ENCODE measurements around the gene PLCB4. TPM values are rescaled to one million over a fixed set of nuclear protein-coding genes. Genes with fewer than 3 reads are reported as not detected.

The PLCB4 gene
- polyA plus RNA-seq, 3 donors: not detected

GRCh38 chr20:9311132-9311531, 242.2 kb downstream of the PLCB4 start:
- Histone ChIP-seq H3K4me2 (replicated peaks; ENCODE audit: extremely low read depth, low read length, poor library complexity, severe bottlenecking) (no peak overlapping the region), H3K9me3 (replicated peaks in 1 of 2; ENCODE audit: control insufficient read depth in 1 of 2, insufficient read depth in 1 of 2, low read length in 2 of 2) (peaks cover 0 to 5% of the 10 kb centered on the region in 2 donors), H4K20me1 (ENCODE audit: insufficient read depth, low read length) (no peaks in the 10 kb centered on the region), H3K27ac (ENCODE audit: low read depth in 1 of 2, low read length in 2 of 2) (no peak overlapping the region), H2AFZ (ENCODE audit: insufficient read depth, low read depth, low read length, poor library complexity, severe bottlenecking) (no peak overlapping the region), H3K9ac (ENCODE audit: insufficient read depth, low read length, poor library complexity, severe bottlenecking) (no peak overlapping the region), H3K36me3 (replicated peaks in 1 of 2; ENCODE audit: control insufficient read depth in 1 of 2, insufficient read depth in 2 of 2, low read length in 2 of 2) (no peaks in the 10 kb centered on the region), H3K79me2 (ENCODE audit: insufficient read depth, low read length) (no peaks in the 10 kb centered on the region), H3K27me3 (ENCODE audit: control insufficient read depth in 2 of 2, insufficient read depth in 2 of 2, low read length in 2 of 2) (no peaks in the 10 kb centered on the region), H3K4me1 (ENCODE audit: control insufficient read depth in 1 of 2, insufficient read depth in 2 of 2, low read length in 2 of 2) (no peaks in the 10 kb centered on the region), H3K4me3 (replicated peaks in 1 of 3; ENCODE audit: low read depth in 2 of 3, low read length in 3 of 3) (no peak overlapping the region)
- H3K27me3 Mint-ChIP-seq (ENCODE audit: low read depth in 3 of 3): peaks cover 0 to 1% (median 0%) of the 10 kb centered on the region in 3 donors
- peaks cover 3% of the 10 kb centered on the region for H3K4me1 Mint-ChIP-seq
- H3K4me3 Mint-ChIP-seq: no peak overlapping the region
- H3K9me3 Mint-ChIP-seq: peaks cover 1 to 5% (median 2%) of the 10 kb centered on the region in 7 donors
- intact Hi-C loops (cut with micrococcal nuclease): no loop called here
- no CpG with 5 or more reads among the region's 1 CpG for WGBS (ENCODE audit: insufficient coverage)
- DNase-seq: no peak
- peak overlapping the region in 1 of 7 donors; percentile 30 for H3K27ac Mint-ChIP-seq
- TF ChIP-seq CTCF (IDR thresholded peaks at IDR 0.05): no peak
- H3K36me3 Mint-ChIP-seq: no peaks in the 10 kb centered on the region

GRCh38 chr20:9319687-9320384, 250.9 kb downstream of the PLCB4 start:
- no peaks in the 10 kb centered on the region for H3K27me3 ChIP-seq (ENCODE audit: control insufficient read depth in 2 of 2, insufficient read depth in 2 of 2, low read length in 2 of 2)
- H2AFZ ChIP-seq (ENCODE audit: insufficient read depth, low read depth, low read length, poor library complexity, severe bottlenecking): peak overlapping the region; percentile 69
- no peak overlapping the region for H3K27ac ChIP-seq (ENCODE audit: low read depth in 1 of 2, low read length in 2 of 2)
- Mint-ChIP-seq H3K27me3 (ENCODE audit: low read depth in 3 of 3) (peaks cover 0 to 2% (median 0%) of the 10 kb centered on the region in 3 donors), H3K4me1 (peaks cover 18% of the 10 kb centered on the region), H3K4me3 (peak overlapping the region; percentile 20 to 71), H3K36me3 (no peaks in the 10 kb centered on the region), H3K27ac (peak overlapping the region in 2 of 7 donors; percentile 21 to 52), H3K9me3 (peaks cover 0 to 3% (median 0%) of the 10 kb centered on the region in 7 donors)
- H3K9me3 ChIP-seq (replicated peaks in 1 of 2; ENCODE audit: control insufficient read depth in 1 of 2, insufficient read depth in 1 of 2, low read length in 2 of 2): no peaks in the 10 kb centered on the region
- peak overlapping the region in 1 of 3 experiments; percentile 63 for H3K4me3 ChIP-seq (replicated peaks in 1 of 3; ENCODE audit: low read depth in 2 of 3, low read length in 3 of 3)
- no peak for TF ChIP-seq CTCF (IDR thresholded peaks at IDR 0.05)
- peaks cover 5 to 12% of the 10 kb centered on the region in 2 donors for H3K4me1 ChIP-seq (ENCODE audit: control insufficient read depth in 1 of 2, insufficient read depth in 2 of 2, low read length in 2 of 2)
- intact Hi-C loops (cut with micrococcal nuclease): no loop called here
- 100% methylated on average over 1 of the region's 7 CpGs for WGBS (ENCODE audit: insufficient coverage)
- DNase-seq: peak; percentile 4 to 14 (median 12)
- no peak overlapping the region for H3K9ac ChIP-seq (ENCODE audit: insufficient read depth, low read length, poor library complexity, severe bottlenecking)
- H3K4me2 ChIP-seq (replicated peaks; ENCODE audit: extremely low read depth, low read length, poor library complexity, severe bottlenecking): peak overlapping the region; percentile 39
- no peaks in the 10 kb centered on the region for H3K36me3 ChIP-seq (replicated peaks in 1 of 2; ENCODE audit: control insufficient read depth in 1 of 2, insufficient read depth in 2 of 2, low read length in 2 of 2)
- no peaks in the 10 kb centered on the region for H3K79me2 ChIP-seq (ENCODE audit: insufficient read depth, low read length)
- no peaks in the 10 kb centered on the region for H4K20me1 ChIP-seq (ENCODE audit: insufficient read depth, low read length)

Data from CD14-positive monocyte (primary cell).